HepG2 (cell line): ENCODE data around the gene CCDC57. TPM values are rescaled to one million over a fixed set of nuclear protein-coding genes. Genes with fewer than 3 reads are reported as not detected.

Experiments
- AGO1 ChIP-seq: fragments of 200-400 bp; formaldehyde crosslinking; IDR thresholded peaks from 2 replicates; pipeline ENCODE4 v1.6.1; 2017; ENCODE audit warnings: mild to moderate bottlenecking, low read depth, low read length, moderate library complexity; ENCODE audit not compliant: poor library complexity, severe bottlenecking
- ETV6 ChIP-seq: sonication (generic); formaldehyde crosslinking; conservative IDR thresholded peaks from 2 replicates; pipeline ENCODE4 v1.4.0; 2020; ENCODE audit warnings: missing genetic modification reagents
- FOSL1 ChIP-seq: sonication (generic); formaldehyde crosslinking; IDR thresholded peaks from 2 replicates; pipeline ENCODE4 v1.9.0; 2021; ENCODE audit warnings: missing genetic modification reagents, borderline replicate concordance
- KDM2A ChIP-seq: sonication (generic); formaldehyde crosslinking; IDR thresholded peaks from 2 replicates; pipeline ENCODE4 v1.4.0; 2020; ENCODE audit warnings: low read depth, missing genetic modification reagents, borderline replicate concordance
- MBD4 ChIP-seq: IDR thresholded peaks from 2 replicates; pipeline ENCODE4 v1.6.1; 2012; ENCODE audit warnings: low read length, inconsistent platforms, borderline replicate concordance
- MBNL3 ChIP-seq: fragments of 250-450 bp; sonication (Bioruptor Pico); conservative IDR thresholded peaks from 2 replicates; pipeline ENCODE4 v1.8.0; 2022; ENCODE audit warnings: mild to moderate bottlenecking, inconsistent platforms
- MXD4 ChIP-seq: IDR thresholded peaks from 2 replicates; pipeline ENCODE4 v1.6.1; 2016; ENCODE audit warnings: mild to moderate bottlenecking, missing biosample characterization, missing genetic modification reagents
- NFATC3 ChIP-seq: sonication (generic); formaldehyde crosslinking; IDR thresholded peaks from 2 replicates; pipeline ENCODE4 v1.5.1; 2020; ENCODE audit warnings: mild to moderate bottlenecking, missing genetic modification reagents
- SOX5 ChIP-seq: IDR thresholded peaks from 2 replicates; pipeline ENCODE4 v1.6.1; 2016; ENCODE audit warnings: borderline replicate concordance
- TBX2 ChIP-seq: sonication (generic); formaldehyde crosslinking; IDR thresholded peaks from 2 replicates; pipeline ENCODE4 v1.5.0; 2020; ENCODE audit warnings: missing genetic modification reagents, mild to moderate bottlenecking, borderline replicate concordance
- TBX3 ChIP-seq: fragments of 450-650 bp; IDR thresholded peaks from 2 replicates; pipeline ENCODE4 v1.6.1; 2017; ENCODE audit warnings: antibody characterized with exemption, mild to moderate bottlenecking, inconsistent platforms, borderline replicate concordance
- TEAD2 ChIP-seq: sonication (generic); formaldehyde crosslinking; IDR thresholded peaks from 2 replicates; pipeline ENCODE4 v1.9.0; 2021; ENCODE audit warnings: missing genetic modification reagents
- TFDP2 ChIP-seq: sonication (generic); formaldehyde crosslinking; IDR thresholded peaks from 2 replicates; pipeline ENCODE4 v1.4.0; 2020; ENCODE audit warnings: missing genetic modification reagents
- TGIF2 ChIP-seq: IDR thresholded peaks from 2 replicates; pipeline ENCODE4 v1.6.1; 2016; ENCODE audit warnings: control low read depth, missing compliant biosample characterization
- THRA ChIP-seq: sonication (generic); formaldehyde crosslinking; IDR thresholded peaks from 2 replicates; pipeline ENCODE4 v1.4.0; 2020; ENCODE audit warnings: missing genetic modification reagents, borderline replicate concordance
- YY1 ChIP-seq: IDR thresholded peaks from 2 replicates; pipeline ENCODE4 v1.6.1; 2011; ENCODE audit warnings: low read length, low read depth, moderate library complexity, mild to moderate bottlenecking; ENCODE audit not compliant: insufficient read depth, insufficient replicate concordance
- ZIK1 ChIP-seq: sonication (generic); formaldehyde crosslinking; IDR thresholded peaks from 2 replicates; pipeline ENCODE4 v1.5.0; 2020; ENCODE audit warnings: mild to moderate bottlenecking, low read depth, missing genetic modification reagents, borderline replicate concordance
- ZKSCAN1 ChIP-seq: fragments of 150-350 bp; IDR thresholded peaks from 2 replicates; pipeline ENCODE4 v1.6.1; 2014; ENCODE audit warnings: low read length
- ZNF225 ChIP-seq: sonication (generic); formaldehyde crosslinking; IDR thresholded peaks from 2 replicates; pipeline ENCODE4 v1.4.0; 2020; ENCODE audit warnings: mild to moderate bottlenecking, missing genetic modification reagents
- ZNF251 ChIP-seq: sonication (generic); formaldehyde crosslinking; IDR thresholded peaks from 2 replicates; pipeline ENCODE4 v1.9.0; 2021; ENCODE audit warnings: mild to moderate bottlenecking, missing genetic modification reagents
- ZNF317 ChIP-seq: sonication (generic); formaldehyde crosslinking; IDR thresholded peaks from 2 replicates; pipeline ENCODE4 v1.5.0; 2020; ENCODE audit warnings: mild to moderate bottlenecking, missing genetic modification reagents
- ZNF329 ChIP-seq: sonication (generic); formaldehyde crosslinking; IDR thresholded peaks from 2 replicates; pipeline ENCODE4 v1.9.0; 2021; ENCODE audit warnings: low read depth, mild to moderate bottlenecking, missing genetic modification reagents
- ZNF431 ChIP-seq: sonication (generic); formaldehyde crosslinking; IDR thresholded peaks from 2 replicates; pipeline ENCODE4 v1.9.0; 2022; ENCODE audit warnings: missing genetic modification reagents, low read depth, mild to moderate bottlenecking, borderline replicate concordance
- ZNF496 ChIP-seq: sonication (generic); formaldehyde crosslinking; IDR thresholded peaks from 2 replicates; pipeline ENCODE4 v1.8.1; 2023; ENCODE audit warnings: mild to moderate bottlenecking, moderate library complexity, missing genetic modification reagents; ENCODE audit not compliant: insufficient replicate concordance
- ZNF607 ChIP-seq: sonication (generic); formaldehyde crosslinking; IDR thresholded peaks from 2 replicates; pipeline ENCODE4 v1.5.1; 2020; ENCODE audit warnings: missing genetic modification reagents, mild to moderate bottlenecking, borderline replicate concordance
- ZNF670 ChIP-seq: sonication (generic); formaldehyde crosslinking; IDR thresholded peaks from 2 replicates; pipeline ENCODE4 v1.8.0; 2022; ENCODE audit warnings: mild to moderate bottlenecking, missing genetic modification reagents, borderline replicate concordance
- polyA plus RNA-seq, 8 experiments: library from polyadenylated mRNA; depleted of rRNA in 3 of 8; stranded (reverse) in 7 of 8; unstranded in 1 of 8; fragments of >200 nt; fragmentation: Illumina TruSeq in 4 of 8; extraction: Trizol in 4 of 8; gene quantifications; 2 replicates each; pipeline versions ENCODE4 v1.2.1 to v1.2.3, GENCODE V29; 2011 to 2016; ENCODE audit warnings: low read depth in 4 of 8, missing spikeins in 1 of 8, mixed read lengths in 1 of 8; ENCODE audit not compliant: insufficient read depth in 1 of 8
- total RNA-seq, 5 experiments: library from RNA; depleted of rRNA; stranded (reverse); fragments of >200 nt; fragmentation: Illumina TruSeq; extraction: Trizol; gene quantifications; 2 replicates each; pipeline ENCODE4 v1.2.3, GENCODE V29; 2016; ENCODE audit warnings: low read depth in 1 of 5
- TF ChIP-seq, protein P1 (sequence below): sonication (generic); formaldehyde crosslinking; IDR thresholded peaks from 2 replicates; pipeline ENCODE4 v1.4.0; 2020; ENCODE audit warnings: mild to moderate bottlenecking, low read depth, missing genetic modification reagents

The CCDC57 gene
- total and polyA plus RNA-seq, 2 of the 13 experiments (the other 11 are each of a cell fraction or from before 2014, with no cell fraction given): 59.3 to 59.9 TPM

DNA sequence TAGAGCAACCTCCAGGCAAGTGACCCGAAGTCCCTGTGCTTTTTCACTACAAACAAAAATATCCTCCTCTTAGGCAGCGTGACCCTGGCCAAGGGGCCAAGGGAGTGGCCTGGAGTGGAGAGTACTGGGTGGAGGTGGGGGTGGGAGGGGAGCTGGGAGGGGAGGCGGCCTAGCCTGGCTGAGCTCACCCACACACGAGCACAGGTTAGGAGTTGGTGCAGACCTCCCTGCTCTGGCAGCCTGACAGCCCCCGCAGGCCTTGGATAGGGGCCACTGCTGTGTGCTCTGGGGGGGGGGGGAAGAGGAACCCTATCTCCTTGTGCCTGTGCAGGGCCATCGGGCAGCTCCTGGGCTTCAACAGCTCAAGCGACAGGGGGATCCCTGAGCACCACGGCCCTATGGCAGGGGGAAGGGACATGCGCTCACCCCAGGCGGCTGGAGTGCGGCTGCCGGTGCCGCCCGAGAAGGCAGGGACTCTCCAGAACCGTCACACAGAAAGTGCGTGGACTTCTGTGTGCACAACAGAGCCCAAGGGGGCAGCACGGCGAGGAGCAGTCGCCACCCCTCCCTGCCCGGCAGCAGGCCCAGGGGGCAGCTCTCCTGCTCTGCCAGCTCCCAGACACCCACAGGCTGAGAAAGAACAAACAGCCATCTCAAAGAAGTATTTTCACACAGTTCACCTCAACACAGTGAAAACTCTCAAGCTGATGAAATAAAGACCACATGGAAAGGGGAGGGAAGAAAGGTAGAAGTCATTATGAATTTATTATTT lies 29.5 kb upstream of the CCDC57 start (continued):
- TF ChIP-seq ZIK1: 0 out of 2 replicates have a peak, but pooled peaks have one; percentile 71
- TF ChIP-seq YY1: no peak
- no peak for TF ChIP-seq ZNF496 (CRISPR knock-in tag)
- TF ChIP-seq TGIF2 (CRISPR knock-in tag): no peak
- no peak for TF ChIP-seq TFDP2 (CRISPR knock-in tag)
- no peak for TF ChIP-seq MBD4
- no peak for TF ChIP-seq TEAD2 (CRISPR knock-in tag)
- peak; percentile 61; the same call in 1 of the 2 replicates for TF ChIP-seq ZNF431
- TF ChIP-seq AGO1: peak; percentile 97
- 0 out of 2 replicates have a peak, but pooled peaks have one; percentile 56 for TF ChIP-seq NFATC3 (CRISPR knock-in tag)
- TF ChIP-seq FOSL1 (CRISPR knock-in tag): no peak
- no peak for TF ChIP-seq ZNF670 (CRISPR knock-in tag)
- TF ChIP-seq ZNF225 (CRISPR knock-in tag): 0 out of 2 replicates have a peak, but pooled peaks have one; percentile 44
- TF ChIP-seq MBNL3 (CRISPR knock-in tag): no peak
- peak; percentile 26; the same call in 1 of the 2 replicates for TF ChIP-seq MXD4 (CRISPR knock-in tag)
- TF ChIP-seq ETV6: peak; percentile 43; the same call in 1 of the 2 replicates
- TF ChIP-seq TBX2: no peak
- peak; percentile 18; the same call in 1 of the 2 replicates for TF ChIP-seq THRA
- no peak for TF ChIP-seq SOX5 (CRISPR knock-in tag)
- 0 out of 2 replicates have a peak, but pooled peaks have one; percentile 1 for TF ChIP-seq ZNF317 (CRISPR knock-in tag)
- peak; percentile 69; the same call in 1 of the 2 replicates for TF ChIP-seq KDM2A
- 0 out of 2 replicates have a peak, but pooled peaks have one; percentile 58 for TF ChIP-seq ZNF329 (CRISPR knock-in tag)
- TF ChIP-seq ZNF251 (CRISPR knock-in tag): no peak; the same call in 1 of the 2 replicates
- TF ChIP-seq, protein P1, sequence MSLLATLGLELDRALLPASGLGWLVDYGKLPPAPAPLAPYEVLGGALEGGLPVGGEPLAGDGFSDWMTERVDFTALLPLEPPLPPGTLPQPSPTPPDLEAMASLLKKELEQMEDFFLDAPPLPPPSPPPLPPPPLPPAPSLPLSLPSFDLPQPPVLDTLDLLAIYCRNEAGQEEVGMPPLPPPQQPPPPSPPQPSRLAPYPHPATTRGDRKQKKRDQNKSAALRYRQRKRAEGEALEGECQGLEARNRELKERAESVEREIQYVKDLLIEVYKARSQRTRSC (CRISPR knock-in tag): no peak
- TF ChIP-seq ZNF607 (CRISPR knock-in tag): no peak; the same call in 1 of the 2 replicates
- TF ChIP-seq ZKSCAN1: no peak
- no peak for TF ChIP-seq TBX3
